ENCODE measurements around the gene B3GNT8. TPM values are rescaled to one million over a fixed set of nuclear protein-coding genes. Genes with fewer than 3 reads are reported as not detected.
"Not testable (repeated sequence)": the region's sequence is repeated elsewhere in the genome, so short reads cannot be mapped to it uniquely, and the experiment has no call there.

The B3GNT8 gene
- total RNA-seq, 1 experiment from 2014 or later = not detected

- TF ChIP-seq CTCF (IDR thresholded peaks at IDR 0.05 in 2 of 3, conservative IDR thresholded peaks at IDR 0.05 in 1 of 3; ENCODE audit: borderline replicate concordance in 1 of 3, insufficient read depth in 1 of 3, low read depth in 2 of 3, low read length in 2 of 3) (no peak), JUND (IDR thresholded peaks at IDR 0.05) (no peak), REST (IDR thresholded peaks at IDR 0.05; ENCODE audit: low read depth) (no peak), ATF3 (IDR thresholded peaks at IDR 0.05) (no peak), ZNF274 (IDR thresholded peaks at IDR 0.05; ENCODE audit: low read depth, low read length) (no peak), SRF (IDR thresholded peaks at IDR 0.05; ENCODE audit: low read depth) (no peak), ELF1 (IDR thresholded peaks at IDR 0.05; ENCODE audit: borderline replicate concordance, low read depth) (no peak)
Measured at GRCh38 chr19:41435936-41436673, 8.9 kb upstream of the B3GNT8 start (continued).

- H4K20me1 ChIP-seq (ENCODE audit: insufficient read depth); H3K27ac ChIP-seq (ENCODE audit: low read depth, low read length); H3K4me3 ChIP-seq (replicated peaks in 1 of 2; ENCODE audit: low read depth in 1 of 2, low read length in 2 of 2); RAD21 ChIA-PET (ENCODE audit: low non-redundant PET in 1 of 2, low total read pairs in 2 of 2, uncharacterized antibody in 2 of 2, unreplicated experiment in 2 of 2); H3K9ac ChIP-seq (ENCODE audit: low read length); H3K4me2 ChIP-seq (ENCODE audit: low read length); DNase-seq (ENCODE audit: low read depth, low spot score); BruUV-seq (replicated peaks); H3K9me3 ChIP-seq (ENCODE audit: control insufficient read depth in 1 of 2, insufficient read depth in 1 of 2, low read depth in 1 of 2, low read length in 2 of 2); POLR2A ChIA-PET; H2AFZ ChIP-seq (ENCODE audit: low read depth, low read length, poor library complexity, severe bottlenecking); ATAC-seq; intact Hi-C loops (cut with micrococcal nuclease); H3K9me2 ChIP-seq (ENCODE audit: insufficient read depth); H3K27me3 ChIP-seq (ENCODE audit: insufficient read depth, low read length): not testable (repeated sequence)
- H3K36me3 ChIP-seq (ENCODE audit: control insufficient read depth in 1 of 2, insufficient read depth in 2 of 2, low read length in 2 of 2) = peaks cover 0 to 18% of the 10 kb centered on the region in 2 experiments; a peak in 3 of 4 replicates
- CTCF ChIA-PET = interaction anchor here (1.2 kb wide), 1 partner anchor 135 kb away, joined by 3 read pairs; no protein-coding TSS in a partner anchor
- peaks cover 17% of the 10 kb centered on the region for H3K79me2 ChIP-seq (ENCODE audit: insufficient read depth, low read length)
- H3K4me1 ChIP-seq (ENCODE audit: control insufficient read depth in 1 of 2, insufficient read depth in 2 of 2, low read length in 2 of 2) = peaks cover 10 to 11% of the 10 kb centered on the region in 2 experiments
Measured at GRCh38 chr19:41435376-41435775, 8.2 kb upstream of the B3GNT8 start.

Data from HCT116 (cell line).